GM12873 (cell line): ENCODE measurements around the gene KLHL7.

Experiments used
- CTCF ChIP-seq: IDR thresholded peaks from 2 replicates; pipeline ENCODE4 v1.5.1; 2012; ENCODE audit warnings: low read depth, mild to moderate bottlenecking, moderate library complexity, low read length, control low read depth; ENCODE audit not compliant: insufficient read depth; ENCODE audit errors: missing control alignments

Gene KLHL7

DNA sequence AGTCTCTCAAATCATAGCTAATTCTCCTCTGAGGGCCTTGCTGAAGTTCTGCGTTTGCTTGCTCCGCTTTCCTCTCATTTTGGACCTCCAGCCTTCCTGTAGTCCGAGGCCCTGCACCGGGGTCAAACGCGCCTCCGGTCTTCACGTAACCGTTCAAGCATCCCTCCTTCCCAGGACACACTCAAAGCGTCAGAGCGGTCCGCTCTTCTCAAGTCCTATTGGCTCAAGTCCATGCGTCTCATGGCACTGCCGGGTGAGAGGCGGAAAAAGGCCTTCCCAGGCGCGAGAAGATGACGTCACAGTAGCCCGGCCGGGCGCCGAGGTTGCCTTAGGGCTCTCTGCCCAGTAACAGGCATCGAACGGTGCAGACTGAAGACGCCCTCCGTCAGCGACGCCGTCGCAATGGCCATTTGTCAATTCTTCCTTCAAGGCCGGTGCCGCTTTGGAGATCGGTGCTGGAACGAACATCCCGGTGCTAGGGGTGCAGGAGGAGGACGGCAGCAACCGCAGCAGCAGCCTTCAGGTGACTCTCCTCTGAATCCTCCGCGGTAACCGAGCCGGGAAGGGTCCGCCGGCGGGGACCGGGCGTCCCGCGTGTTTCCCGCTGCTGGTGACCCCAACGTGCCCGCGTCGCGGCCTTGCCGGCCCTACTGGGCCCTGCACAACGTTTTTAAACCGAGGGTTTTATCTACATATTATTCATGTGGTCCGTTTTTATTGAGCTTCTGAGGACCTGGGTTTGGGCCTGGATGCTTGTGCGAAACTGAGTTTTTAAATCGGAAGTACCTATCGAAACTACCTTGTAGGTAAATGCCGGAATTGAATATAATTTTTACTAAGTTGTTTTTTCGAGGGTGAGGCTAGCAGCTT lies 76.3 kb downstream of the KLHL7 start, which contains the start of gene NUP42:
Gene NUP42, plus strand, starts transcription at position 365 of the 870 bp plus-strand sequence. Its CDS starts 38 bp downstream, at position 403.
- no peak for TF ChIP-seq CTCF

DNA sequence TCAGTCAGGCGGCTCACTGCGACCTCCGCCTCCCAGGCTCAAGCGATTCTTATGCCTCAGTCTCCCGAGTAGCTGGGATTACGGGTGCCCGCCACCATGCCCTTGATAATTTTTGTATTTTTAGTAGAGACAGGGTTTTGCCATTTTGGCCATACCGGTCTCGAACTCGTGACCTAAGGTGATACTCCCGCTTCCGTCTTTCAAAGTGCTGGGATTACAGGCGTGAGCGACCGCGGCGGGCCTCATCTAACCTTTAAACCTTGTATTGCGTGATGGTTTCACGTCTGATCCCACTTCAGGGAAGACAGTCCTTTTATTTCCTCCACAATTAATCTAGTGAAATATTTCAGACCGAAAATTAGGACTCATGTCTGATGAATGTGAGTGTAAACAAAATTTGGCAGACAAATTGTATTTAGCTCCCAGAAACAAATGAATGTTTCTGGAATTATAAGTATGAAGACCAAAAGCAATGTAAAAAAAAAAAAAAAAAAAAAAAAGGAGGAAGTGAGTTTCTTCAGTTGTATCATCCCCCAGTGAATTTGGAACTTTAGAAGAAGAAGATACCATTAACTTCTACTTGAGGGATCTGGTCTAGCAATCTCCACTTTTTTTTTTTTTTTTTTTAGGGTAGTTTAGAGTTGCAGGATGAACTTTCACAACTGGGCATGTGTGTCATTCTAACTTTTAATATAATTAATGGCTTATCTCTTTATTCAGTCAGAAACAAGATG lies 77.9 kb downstream of the KLHL7 start:
- TF ChIP-seq CTCF = no peak

DNA sequence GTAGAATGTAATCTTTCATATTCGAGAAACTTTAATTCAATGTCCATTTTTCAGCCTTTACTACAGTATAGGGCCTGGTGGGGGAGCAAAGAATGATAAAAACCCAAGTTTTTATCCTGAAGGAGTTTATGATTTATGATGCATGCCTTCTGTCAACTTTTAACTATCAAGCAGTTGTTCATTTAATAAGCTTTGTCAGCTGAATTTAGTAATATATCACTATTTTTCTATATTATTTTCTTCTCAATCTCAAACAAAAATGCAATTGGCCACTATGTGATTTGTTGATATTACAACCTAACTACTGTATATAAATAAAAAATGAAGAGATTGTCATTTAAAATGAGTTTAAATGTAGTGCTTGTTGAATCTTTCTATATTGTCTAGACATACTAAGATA lies 78.7 kb downstream of the KLHL7 start:
- TF ChIP-seq CTCF = no peak

DNA sequence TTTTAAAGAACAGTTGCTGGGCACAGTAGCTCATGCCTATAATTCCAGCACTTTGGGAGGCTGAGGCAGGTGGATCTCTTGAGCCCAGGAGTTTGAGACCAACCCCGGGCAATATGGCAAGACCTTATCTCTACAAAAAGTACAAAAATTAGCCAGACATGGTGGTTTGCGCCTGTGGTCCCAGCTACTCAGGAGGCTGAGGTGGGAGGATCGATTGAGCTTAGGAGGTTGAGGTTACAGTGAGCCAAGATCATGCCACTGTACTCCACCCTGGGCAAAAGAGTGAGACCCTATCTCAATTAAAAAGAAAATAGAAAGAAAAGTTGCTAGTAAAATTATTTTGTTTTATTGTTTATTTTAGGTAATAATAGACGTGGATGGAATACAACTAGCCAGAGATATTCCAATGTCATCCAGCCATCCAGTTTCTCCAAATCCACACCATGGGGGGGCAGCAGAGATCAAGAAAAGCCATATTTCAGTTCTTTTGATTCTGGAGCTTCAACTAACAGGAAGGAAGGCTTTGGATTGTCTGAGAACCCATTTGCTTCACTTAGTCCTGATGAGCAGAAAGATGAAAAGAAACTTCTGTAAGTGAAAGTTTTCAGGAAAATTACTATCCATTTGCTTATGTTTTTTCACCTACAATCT lies 79.2 kb downstream of the KLHL7 start:
- peak; percentile 48 for TF ChIP-seq CTCF

DNA sequence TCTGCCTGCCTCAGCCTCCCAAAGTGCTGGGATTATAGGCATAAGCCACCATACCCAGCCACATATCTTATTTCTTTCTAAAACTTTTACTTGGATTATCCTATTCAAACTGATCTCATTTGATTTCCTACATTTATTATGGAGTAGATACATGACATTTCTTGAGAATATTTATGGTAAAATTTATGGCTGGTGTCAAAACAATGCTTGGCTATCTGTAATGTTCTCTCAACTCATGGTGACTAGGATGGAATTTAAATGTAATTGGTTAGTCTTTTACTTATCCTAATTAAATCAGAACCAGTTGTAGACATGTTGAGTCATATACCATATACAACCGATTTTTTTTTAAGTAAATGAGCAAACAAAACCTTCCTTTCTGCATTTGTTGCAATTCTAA lies 80.4 kb downstream of the KLHL7 start:
- no peak for TF ChIP-seq CTCF

GRCh38 chr7:23191022-23191421 lies 85.4 kb downstream of the KLHL7 start:
- TF ChIP-seq CTCF = no peak

DNA sequence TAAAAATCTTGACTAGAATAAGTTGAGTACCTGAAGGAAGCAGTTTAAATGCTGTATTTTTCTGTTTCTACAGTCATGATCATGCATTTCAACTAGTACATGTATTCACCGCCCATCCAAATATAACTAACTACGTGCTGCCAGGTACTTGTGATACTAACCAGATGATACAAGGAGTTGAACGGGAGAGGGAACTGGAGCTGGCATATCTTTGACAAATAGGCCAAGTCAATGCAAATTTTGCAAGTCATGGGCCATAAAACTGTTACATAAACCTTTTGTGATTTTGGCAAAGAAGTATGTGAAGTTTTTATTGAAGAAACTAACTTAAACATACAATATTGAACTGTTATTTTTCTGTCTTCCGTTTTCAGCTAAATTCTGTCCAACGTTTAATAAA lies 90.7 kb downstream of the KLHL7 start:
- no peak for TF ChIP-seq CTCF
